ENCODE results near the gene APOL6.
A peak's percentile ranks its signal among the peaks of the same experiment; 100 is the strongest.
"Not testable (repeated sequence)": the region's sequence is repeated elsewhere in the genome, so short reads cannot be mapped to it uniquely, and the experiment has no call there.

The APOL6 gene

DNA sequence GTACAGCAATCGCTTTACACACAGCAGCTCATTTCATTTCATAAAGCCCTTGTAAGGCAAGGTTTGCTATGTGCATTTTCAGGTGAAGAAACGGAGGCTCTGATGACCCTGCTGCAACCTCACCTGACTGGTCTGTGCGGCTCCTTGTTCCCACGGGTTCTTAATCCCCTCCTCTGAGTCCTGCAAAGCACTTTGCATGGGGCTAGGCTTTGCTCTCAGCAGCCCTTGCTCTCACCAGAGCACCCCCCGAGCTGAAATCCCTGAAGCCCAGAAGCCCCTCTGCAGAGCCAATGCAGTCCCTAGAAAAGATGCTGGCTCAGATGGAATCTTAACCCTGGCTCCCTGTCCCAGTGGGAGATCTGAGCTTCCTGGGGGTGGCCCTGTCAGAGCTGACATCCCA is 11.0 kb upstream of the APOL6 start:
- DNase-seq (ENCODE audit: low read depth), result no peak

DNA sequence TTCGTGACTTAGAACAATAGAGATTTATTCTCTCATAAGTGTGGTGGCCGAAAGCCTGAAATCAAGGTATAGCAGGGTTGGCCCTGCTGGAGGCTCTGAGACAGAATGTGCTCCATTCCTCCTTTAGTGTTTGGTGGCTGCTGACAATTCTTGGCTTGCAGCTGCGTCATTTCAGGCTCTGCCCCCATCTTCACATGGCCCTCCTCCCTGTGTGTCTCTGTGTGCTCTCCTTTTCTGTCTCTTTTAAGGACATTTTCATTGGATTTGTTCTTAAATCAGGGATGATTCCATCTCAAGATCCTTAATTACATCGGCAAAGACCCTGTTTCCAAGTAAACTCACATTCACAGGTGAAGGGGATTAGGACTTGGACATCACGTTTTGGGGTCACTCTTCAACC is 10.2 kb upstream of the APOL6 start:
- DNase-seq (ENCODE audit: low read depth), result no peak

DNA sequence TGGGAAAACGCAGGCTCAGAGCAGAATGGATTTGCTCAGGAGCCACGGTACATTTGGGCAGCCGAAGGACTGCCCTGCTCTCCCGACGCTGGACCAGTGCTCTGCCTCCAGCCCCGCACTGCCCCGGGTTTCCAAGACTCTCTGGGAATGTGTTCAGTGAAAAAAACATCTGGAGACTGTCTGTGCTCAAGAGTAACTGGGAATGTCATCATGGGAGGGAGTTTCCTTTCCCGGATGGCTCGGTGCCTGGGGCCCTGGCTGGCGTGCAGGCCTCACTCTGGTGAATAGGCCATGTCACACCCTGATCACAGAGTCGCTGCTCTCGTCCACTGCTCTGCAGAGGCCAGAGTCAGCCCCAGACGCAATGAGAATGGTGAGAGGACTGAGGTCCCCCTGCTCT is 9.8 kb upstream of the APOL6 start:
- DNase-seq (ENCODE audit: low read depth), result no peak

DNA sequence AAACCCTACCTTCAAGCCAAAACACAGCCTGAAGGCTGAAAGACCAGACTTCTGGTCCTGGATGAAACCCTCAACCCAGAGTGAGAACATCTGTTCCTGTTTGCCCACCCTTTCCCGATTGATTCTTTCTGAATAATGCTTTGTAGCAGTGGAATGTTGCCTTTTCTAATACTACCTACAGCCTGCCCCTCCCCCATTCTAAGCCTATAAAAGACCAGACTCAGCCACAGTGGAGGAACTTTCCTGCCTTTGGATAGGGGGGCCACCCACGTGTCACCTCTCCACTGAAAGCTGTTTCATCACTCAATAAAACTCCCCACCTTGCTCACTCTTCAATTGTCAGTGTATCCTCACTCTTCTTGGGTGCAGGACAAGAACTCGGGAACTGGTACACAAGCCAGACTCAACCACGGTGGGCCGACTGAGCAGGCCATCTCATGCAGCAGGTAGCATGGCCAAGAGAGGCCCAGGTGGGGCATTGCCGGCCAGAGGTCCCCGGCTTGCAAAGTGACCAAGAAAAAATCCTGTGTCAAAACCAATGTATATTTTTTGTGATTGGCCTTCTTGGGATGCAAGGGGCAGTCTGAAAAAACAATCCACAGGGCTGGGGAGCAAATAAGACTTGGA is 6.6 kb upstream of the APOL6 start:
- no peak for DNase-seq (ENCODE audit: low read depth)

DNA sequence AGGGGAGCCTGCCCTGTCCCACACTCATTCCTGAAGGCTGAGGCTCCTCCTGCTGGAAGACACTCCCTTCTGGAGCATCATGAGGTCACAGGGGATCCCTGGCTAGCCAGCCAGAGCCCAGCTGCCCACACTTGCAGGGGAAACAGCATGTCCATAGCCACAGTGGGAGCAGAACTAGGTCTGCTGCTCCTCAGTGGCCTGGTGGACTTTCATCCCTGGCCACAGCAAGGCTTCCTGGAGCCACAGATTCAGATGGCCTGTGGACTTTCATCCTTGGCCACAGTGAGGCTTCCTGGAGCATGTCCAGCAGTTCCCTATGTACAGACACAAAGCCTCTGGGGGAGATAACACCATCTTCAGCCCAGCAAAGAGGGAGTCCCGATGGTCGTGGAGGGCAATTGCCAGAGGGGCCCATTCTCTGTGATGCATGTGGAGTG is 5.9 kb upstream of the APOL6 start:
- DNase-seq (ENCODE audit: low read depth), result no peak

DNA sequence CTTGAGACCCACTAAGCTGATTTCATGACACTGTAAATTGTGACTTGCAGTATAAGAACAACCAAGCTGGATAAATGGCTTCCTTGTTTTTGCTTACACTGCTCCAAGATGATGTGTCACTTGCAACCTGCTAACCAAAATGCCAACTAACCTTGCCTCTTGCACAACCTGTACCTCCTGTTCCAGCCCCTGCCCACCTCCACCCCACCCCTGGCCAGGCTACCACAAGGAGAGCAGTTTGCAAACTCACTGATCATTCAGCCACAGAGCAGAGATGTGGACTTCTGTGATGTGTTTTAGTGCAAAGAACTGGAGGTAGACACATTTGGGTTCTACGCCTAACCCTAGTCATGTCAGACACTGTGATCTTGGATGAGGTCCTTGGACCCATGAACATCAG is 4.3 kb upstream of the APOL6 start:
- no peak for DNase-seq (ENCODE audit: low read depth)

DNA sequence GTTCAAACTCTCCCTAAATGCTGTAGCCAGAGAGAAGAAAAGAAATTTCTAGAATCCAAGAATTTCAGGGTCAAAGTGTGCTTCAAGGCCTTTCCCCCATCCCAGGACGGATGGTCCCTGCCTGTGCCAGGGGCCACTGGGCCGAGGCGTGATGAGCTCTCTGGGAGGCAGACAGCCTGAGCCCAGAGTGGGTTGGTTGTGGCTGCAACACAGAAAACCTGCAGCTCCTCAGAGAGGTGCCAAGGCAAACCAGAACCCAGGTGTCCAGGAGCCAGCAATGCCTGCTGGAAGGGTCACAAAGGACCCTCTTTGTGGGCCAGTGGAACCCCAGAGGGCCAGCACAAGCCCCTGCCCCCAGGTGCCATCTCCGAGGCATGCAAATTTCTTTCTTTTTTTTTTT is 2.6 kb upstream of the APOL6 start:
- no peak for DNase-seq (ENCODE audit: low read depth)

DNA sequence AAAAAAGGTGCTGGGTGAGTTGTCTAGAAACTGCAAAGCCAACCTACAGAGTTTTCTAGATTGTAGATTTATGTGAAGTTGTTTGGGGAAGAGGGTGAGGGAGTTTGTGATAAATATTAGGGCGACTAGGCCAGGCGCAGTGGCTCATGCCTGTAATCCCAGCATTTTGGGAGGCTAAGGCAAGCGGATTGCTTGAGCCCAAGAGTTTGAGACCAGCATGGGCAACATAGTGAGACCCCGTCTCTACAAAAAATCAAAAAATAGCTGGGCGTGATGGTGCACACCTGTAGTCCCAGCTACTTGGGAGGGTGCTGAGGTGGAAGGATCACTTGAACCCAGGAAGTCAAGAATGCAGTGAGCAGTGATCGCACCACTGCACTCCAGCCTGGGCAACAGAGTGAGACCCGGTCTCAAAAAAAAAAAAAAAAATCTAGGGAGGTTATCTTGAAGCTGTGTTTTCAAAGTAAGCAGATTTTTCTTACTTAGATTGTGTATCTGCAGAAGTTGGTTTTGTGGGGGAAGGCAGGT is 844 bp downstream of the APOL6 start:
- DNase-seq (ENCODE audit: low read depth), result no peak

DNA sequence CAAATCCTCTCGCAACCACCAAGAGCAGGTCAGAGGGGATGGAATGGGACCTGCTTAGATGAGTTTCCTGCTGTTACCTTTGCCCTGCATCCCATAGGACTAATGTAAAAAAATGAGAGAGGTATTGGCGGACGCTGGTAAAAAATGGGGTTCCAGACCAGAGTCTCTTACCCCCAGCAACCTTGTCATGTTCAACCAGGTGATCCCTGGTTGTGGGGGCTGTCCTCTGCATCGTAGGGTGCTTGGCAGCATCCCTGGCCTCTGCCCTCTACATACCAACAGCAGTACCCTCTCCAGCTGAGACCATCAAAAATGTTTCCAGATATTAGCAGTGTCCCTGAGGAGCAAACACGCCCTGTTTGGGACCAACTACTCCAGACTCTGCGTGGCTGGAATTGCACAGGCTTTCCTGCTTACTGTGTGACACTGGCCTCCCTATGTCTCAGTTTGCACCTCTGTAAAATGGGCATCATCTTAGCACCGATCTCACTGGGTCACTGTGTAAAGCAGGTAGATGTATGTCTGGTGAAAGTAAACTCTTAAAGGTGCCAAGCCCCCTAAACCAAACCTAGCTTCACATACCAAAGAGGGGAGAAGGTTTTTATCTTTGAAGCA is 1.5 kb downstream of the APOL6 start:
- no peak for DNase-seq (ENCODE audit: low read depth)

DNA sequence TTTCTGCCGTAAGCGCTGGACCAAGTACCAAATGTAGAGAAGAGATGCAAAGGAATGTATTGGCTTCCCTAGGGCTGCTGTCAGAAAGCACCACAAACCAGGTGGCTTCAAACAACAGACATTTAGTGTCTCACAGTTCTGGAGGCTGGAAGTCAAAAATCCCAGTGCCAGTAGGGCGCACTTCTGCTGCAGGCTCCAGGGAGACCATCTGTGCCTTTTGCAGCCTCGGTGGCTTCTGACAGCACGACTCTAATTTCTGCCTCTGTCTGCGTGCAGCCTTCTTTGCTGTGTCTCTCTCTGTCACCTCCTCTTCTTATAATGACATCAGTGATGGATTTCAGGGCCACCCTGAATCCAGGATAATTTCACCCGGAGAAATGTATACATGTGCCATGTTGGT is 2.8 kb downstream of the APOL6 start:
- no peak for DNase-seq (ENCODE audit: low read depth)

DNA sequence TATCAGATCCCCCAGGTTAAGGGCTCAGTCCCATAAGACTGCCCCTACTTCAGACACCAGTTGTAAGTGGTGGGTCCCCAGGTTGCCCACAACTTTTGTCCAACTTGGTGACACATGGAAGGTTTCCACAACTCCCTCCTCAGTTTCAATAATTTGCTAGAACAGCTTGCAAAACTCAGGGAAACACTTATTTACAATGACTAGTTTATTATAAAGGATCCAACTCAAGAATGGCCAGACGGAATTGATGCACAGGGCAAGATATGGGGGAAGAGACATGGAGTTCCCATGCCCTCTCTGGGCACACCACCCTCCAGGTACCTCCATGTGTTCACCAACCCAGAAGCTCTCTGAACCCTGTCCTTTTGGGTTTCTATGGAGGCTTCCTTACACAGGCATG is 5.6 kb downstream of the APOL6 start:
- DNase-seq (ENCODE audit: low read depth), result no peak

DNA sequence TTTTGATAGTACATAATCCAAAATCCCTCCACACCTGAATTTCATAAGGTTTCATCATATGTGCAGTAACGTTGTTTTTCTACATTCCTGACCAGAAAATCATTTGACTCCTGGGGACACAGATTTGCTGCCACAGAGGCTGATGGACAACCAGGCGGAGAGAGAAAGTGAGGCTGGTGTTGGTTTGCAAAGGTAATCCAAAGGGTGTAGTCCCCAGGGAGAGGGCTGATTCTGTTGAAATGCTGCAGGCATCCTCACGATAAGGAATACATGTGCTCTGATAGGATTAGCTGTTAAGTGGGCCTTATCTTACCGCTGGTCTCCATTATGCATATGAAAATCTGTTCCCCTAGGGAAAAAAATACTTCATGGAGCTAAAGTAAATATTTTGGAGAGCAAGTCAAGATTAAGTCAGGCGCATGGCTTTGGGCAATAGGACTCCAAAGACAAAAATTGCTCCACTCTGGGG is 8.1 kb downstream of the APOL6 start:
- DNase-seq (ENCODE audit: low read depth), result no peak

DNA sequence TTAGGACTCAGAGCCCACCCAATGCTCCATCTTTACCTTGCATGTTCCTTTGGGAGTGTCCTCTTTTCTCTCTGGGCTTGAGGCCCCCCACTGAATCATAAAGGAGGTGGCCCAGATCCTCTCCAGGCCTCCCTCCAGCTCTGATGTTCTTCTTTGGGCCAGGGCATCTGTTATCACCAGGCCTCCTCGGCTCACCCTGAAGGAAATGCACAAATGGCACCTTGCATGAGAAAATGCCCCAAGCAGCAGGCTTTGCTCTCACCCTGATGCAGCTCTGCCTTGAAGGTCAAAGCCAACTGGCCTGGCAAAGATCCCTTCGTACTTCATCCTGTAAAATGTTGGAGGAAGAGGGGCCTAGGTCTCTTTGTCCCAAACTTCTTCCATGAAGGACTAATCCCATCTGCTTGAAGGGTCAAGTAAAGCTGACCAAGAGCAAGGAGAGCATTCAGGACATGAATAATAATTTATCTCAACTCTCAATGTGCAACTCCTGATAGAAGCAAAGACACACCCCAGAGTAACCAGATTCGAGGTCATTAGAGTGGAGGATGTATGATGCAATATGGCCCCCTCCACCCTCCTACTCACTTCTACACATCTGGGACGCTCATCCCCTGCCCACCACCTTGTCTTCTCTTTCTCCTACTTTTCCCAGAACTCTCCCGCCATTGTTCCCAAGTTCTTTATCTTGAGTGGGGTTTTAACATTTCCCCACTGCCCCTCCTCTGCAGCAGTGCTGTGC is 9.5 kb downstream of the APOL6 start:
- no peak for DNase-seq (ENCODE audit: low read depth)

DNA sequence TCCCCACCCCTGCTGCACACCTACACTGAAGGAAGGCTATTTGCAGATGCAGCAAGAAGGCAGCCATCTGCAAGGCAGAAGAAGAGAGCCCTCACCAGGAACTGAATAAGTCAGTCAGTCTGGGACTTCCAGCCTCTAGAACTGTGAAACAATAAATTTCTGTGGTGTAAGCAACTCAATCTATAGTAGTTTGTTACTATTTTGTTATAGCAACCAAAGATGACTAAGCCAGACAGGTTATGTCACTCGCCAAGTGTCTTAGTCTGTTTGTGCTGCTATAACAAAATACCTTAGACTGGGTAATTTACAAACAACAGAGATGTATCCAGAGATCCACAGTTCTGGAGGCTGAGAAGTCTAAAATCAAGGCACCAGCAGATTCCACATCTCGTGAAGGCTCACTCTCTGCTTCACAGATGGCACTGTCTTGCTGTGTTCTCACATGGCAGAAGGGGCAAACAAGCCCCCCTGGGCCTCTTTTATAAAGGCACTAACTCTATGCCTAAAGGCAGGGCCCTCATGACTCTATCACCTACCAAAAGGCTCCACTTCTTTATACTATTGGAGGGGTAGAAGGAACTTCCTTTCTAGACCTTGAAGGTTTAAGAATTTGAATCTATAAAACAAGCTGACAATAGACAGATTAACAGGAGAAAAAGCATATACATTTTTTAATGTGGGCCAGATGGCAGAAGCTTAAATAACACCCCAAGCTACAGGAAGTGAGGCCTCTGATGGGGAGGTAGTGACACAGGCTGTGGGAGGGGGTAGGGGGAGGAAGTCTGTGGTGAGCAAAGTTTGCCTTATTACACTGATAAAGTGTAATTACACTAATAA is 12.3 kb downstream of the APOL6 start:
- peak; percentile 37 for DNase-seq (ENCODE audit: low read depth)

DNA sequence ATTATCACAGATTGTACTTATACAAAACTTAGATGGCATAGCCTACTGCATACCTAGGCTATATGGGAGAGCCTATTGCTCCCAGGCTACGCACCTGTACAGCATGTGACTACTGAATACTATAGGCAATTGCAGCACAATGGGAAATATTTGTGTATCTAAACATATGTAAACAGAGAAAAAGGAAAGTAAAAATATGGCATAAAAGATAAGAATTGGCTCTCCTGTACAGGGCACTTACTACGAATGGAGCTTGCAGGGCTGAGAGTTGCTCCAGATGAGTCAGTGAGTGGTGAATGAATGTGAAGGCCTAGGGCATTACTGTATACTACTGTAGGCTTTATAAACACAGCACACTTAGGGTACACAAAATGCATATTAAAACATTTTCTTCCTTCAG is 13.2 kb downstream of the APOL6 start:
- DNase-seq (ENCODE audit: low read depth), result no peak

DNA sequence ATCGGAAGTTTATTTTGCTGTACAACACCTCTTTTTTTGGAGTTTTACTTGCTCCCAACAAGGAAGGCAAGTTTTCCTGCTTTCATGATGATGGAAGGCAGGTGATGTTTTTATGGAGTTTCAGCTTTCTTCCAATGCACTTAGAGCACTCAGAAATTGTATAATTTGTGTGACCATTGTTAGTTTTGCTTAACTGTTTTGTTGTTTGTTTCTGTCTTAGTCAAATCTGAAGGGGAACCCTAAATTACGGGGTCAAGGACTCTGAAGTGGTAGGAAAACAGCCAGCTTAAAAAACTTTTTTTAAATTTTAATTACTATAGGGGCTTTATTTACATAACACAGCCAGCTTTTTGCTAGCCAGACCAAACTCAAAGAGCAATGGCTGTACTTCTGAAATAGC is 14.7 kb downstream of the APOL6 start:
- no peak for DNase-seq (ENCODE audit: low read depth)

DNA sequence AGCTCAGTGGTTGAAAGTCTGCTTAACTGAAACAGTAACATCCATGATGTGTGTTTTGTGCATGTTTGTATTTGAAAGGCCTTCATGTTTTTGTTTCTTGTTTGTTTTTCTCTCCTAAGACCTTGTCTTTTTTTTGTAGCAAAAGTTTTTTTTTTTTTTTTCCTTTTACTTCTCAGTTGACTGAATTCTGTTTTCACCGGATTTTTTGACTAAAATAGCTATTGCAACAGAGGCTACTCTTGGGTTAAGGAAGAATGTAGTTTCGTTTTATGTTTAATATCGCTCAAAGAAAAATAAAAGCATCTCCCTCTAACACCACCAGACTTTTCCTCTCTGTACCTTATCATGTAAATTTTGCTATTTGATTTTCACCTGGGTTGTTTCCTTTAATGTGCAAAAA is 15.1 kb downstream of the APOL6 start:
- no peak for DNase-seq (ENCODE audit: low read depth)

DNA sequence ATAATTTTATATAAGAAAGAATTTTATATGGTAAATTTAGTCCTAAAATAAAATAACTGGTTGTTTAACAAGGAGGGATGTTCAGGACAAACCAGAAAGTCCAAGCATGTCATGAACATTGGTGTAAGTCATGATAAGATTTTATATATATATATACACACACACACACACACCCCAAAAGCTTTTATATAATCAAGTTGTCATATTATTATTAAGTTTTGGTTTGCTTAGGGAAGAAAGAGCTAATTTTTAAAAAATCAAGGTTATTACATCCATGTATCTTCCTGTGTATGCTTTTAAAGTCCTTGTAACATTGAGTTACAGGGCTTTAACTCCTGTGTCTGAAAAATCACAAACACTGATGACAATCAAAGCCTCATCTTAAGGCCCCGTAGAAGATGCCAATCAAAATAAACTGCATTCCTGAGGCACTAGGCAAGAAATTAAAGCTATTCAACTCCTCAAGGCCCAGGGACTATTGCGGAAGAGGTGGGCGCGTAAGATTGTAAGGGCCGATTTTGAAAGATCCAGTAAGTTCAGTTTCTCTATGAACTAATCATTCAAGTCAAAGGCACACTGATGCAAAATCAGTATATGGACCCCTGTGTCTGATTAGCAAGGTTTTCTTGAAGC is 16.8 kb downstream of the APOL6 start:
- no peak for DNase-seq (ENCODE audit: low read depth)

DNA sequence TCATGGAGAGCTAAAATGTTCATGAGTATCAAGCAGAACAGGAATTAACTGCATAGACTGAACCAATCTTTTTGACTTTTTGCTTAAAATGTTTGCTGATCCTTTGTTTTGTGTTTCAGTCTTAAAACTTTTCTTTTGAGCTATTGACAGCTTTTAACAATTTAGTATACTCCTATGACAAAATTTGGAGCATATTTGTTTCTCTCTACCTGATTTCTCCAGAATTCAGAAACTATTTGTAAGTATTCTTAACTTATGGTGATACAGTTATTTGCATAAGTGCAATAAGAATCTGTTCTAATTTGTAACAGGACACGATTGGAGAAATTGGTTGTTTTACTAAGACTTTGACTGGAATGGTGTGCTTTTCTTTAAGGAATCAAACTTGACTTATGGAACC is 18.5 kb downstream of the APOL6 start:
- DNase-seq (ENCODE audit: low read depth), result not testable (repeated sequence)

DNA sequence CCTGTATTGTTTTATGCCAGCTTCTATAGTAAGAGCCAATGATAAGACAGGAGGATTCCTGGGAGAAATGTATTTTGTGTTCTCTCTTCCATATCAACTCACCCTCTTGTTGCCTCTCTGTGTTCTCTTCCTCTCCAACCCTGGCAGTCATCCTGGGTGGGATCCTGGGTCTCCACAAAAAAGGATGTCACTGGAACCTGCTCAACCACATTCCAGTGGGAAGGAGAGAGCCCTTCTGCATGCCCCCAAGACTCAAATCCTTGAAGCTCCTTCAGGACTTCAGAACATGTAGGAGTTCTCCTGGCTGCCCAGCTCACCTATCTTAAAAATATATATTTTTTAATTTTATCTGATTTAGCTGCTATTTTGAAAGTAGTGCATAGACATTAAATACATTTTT is 26.1 kb downstream of the APOL6 start:
- no peak for DNase-seq (ENCODE audit: low read depth)

DNA sequence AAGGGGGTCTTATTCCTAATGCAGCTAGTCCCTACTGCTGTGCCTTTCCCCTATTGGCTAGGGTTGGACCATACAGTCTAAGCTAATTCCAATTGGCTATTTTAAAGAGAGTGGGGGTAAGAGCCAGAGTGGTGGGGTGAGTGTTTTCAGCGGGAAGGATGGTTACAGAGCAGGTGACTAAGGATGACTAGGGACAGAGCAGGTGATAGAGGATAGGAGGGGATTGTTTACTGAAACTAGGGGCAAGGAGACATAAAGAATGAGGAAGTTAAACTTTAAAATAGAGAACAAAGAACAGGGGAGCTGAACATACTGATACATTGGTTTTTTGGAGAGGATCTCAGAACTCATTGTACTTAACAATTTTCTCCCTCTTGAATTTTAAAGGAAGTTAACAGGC is 27.8 kb downstream of the APOL6 start:
- not testable (repeated sequence) for DNase-seq (ENCODE audit: low read depth)

Measured in activated gamma-delta T cell treated with anti-CD3 and anti-CD28 coated beads, Interleukin-2, amount 50 U/mL, for 16 hours (primary cell).